GM18502 (cell line): ENCODE measurements around the gene RAB15.
A peak's percentile ranks its signal among the peaks of the same experiment; 100 is the strongest.
"Not testable (repeated sequence)": the region's sequence is repeated elsewhere in the genome, so short reads cannot be mapped to it uniquely, and the experiment has no call there.

Source experiments
- ATAC-seq: cut with Tn5 transposase; IDR thresholded peaks from one replicate; pipeline ENCODE4 v1.9.1; 2021; ENCODE audit warnings: mild to moderate bottlenecking; ENCODE audit not compliant: unreplicated experiment, poor library complexity

RAB15 gene

GRCh38 chr14:64915797-64916196 lies 56.3 kb downstream of the RAB15 start:
- ATAC-seq = no peak

GRCh38 chr14:64915029-64915424 lies 57.1 kb downstream of the RAB15 start:
- no peak for ATAC-seq

DNA sequence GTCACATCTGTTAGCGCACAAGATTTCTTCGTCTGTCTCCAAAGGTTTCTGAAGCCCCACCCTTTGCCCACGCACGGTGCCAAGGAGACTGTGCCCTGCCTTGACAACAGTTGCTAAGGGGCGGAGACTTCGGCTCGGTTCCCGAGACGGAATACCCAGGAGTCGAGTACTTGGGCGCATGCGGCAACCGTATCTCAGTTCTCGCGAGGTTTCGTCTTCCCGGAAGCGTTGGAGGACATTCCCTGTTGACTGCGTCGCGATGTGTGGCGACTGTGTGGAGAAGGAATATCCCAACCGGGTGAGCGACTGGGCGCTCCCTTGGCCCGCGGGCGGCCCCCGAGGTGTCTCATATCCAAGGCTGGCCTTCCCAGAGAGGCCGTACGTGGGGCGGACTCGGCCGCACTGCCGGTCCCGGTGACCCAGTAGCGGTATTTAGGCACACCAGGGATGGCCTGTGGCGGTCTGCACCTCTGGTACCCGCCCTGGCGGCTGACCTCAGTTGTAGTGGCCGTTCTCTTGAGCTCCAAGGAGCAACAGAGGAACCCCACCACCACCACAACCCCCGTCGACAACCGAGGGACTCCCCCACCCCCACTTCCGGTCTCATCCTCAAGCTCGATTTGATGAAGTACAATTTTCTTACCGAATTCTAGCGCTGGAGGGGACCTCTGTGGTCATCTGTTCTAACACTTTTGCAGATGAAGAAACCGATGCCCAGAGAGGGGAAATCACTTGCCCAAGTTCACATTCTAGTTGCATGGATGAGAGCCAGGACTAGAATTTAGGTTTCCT lies 57.7 kb downstream of the RAB15 start, which contains the start of gene CHURC1:
TSS of gene CHURC1 (plus strand) at position 219 of the 792 bp plus-strand sequence. CDS start at position 260, 41 bp downstream.
- peak; percentile 99 for ATAC-seq

- not testable (repeated sequence) for ATAC-seq
Measured at GRCh38 chr14:64913477-64913876, 58.7 kb downstream of the RAB15 start.

DNA sequence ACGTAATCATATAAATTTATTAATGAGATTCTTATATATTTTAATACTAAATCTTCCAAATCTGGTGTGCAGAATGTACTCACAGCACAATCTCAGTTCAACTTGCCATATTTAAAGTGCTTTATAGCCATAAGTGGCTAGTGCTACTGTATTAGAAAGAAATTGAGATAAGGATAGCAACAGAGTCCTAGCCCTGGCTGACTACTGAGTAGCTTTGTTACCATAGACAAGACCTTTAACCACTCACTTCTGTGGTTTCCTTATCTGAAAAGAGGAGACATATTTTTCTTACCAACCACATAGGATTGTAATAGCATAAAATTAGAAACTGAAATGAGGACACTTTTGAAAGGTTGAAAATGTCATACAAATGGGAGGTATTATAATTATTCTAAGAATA lies 59.9 kb downstream of the RAB15 start:
- ATAC-seq = no peak

- no peak for ATAC-seq
Measured at GRCh38 chr14:64910847-64911495, 61.2 kb downstream of the RAB15 start.

DNA sequence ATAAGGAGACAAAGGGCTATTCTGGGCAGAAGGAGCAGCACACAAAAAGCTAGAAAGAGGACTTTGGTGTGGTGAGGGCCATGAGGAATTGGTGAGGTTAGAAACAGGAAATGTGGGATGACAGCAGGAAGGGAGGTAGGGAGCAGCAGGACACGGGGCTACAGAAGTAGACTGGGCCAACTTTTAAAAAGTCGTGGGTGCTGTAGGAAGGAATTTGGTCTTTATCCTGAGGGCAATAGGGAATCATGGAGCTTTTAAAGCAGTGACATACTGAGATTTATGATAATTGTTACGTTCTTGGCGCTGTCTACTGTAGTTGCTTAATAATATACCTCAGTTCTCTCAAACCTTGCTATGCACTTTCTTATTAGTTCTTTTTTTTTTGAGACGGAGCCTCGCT lies 66.1 kb downstream of the RAB15 start:
- ATAC-seq = no peak

- no peak for ATAC-seq
Measured at GRCh38 chr14:64899958-64900357, 72.2 kb downstream of the RAB15 start.
